IMR-90 (cell line): Measurements from ENCODE around the gene CES2. TPM values are rescaled to one million over a fixed set of nuclear protein-coding genes. Genes with fewer than 3 reads are reported as not detected.

ENCODE experiments used
- ATAC-seq: fragments of 200-7000 bp; cut with Tn5 transposase; 2 replicates; pipeline ENCODE4 v1.9.1; 2020; ENCODE audit warnings: low read depth, mild to moderate bottlenecking, moderate library complexity
- BruUV-seq: library from RNA; stranded (reverse); fragments of 400-500 nt; replicated peaks from 2 replicates; lab custom pipeline; 2021; lab: Mats Ljungman, UMichigan
- CTCF ChIA-PET: fragments of 300-600 bp; formaldehyde crosslinking; extraction: SDS; loops from one replicate; lab custom pipeline; 2021; ENCODE audit warnings: antibody characterized with exemption; lab: Yijun Ruan, JAX
- POLR2A ChIA-PET: fragments of 300-600 bp; sonication (Branson Sonifier 250); formaldehyde crosslinking; loops from one replicate; lab custom pipeline; 2022; ENCODE audit warnings: antibody characterized with exemption; ENCODE audit not compliant: unreplicated experiment; lab: Charles Lee
- DNase-seq: peaks from one replicate; pipeline ENCODE4 v3.0.0; 2013
- H2AFZ ChIP-seq: replicated peaks from 2 replicates; pipeline ENCODE3; 2013; ENCODE audit warnings: low read length, mild to moderate bottlenecking; ENCODE audit not compliant: poor library complexity
- H2AK5ac ChIP-seq: 2 replicates; pipeline ENCODE4 v1.6.1; 2013; ENCODE audit warnings: low read depth, low read length, inconsistent platforms
- H2AK9ac ChIP-seq: replicated peaks from 2 replicates; pipeline ENCODE3; 2013; ENCODE audit warnings: mild to moderate bottlenecking, low read depth, low read length, moderate library complexity; ENCODE audit not compliant: poor library complexity
- H2BK120ac ChIP-seq: 2 replicates; pipeline ENCODE4 v1.6.1; 2013; ENCODE audit warnings: low read depth, low read length, inconsistent platforms
- H2BK15ac ChIP-seq: 3 replicates; pipeline ENCODE4 v1.6.1; 2013; ENCODE audit warnings: low read depth, low read length, inconsistent platforms
- H2BK20ac ChIP-seq: 2 replicates; pipeline ENCODE4 v1.6.1; 2013; ENCODE audit warnings: low read depth, mild to moderate bottlenecking, inconsistent platforms, low read length, moderate library complexity
- H2BK5ac ChIP-seq: 2 replicates; pipeline ENCODE4 v1.6.1; 2013; ENCODE audit warnings: mild to moderate bottlenecking, low read depth, low read length, inconsistent platforms; ENCODE audit not compliant: poor library complexity, severe bottlenecking
- H3K14ac ChIP-seq: replicated peaks from 2 replicates; pipeline ENCODE4 v1.6.1; 2013; ENCODE audit warnings: low read depth, low read length, inconsistent platforms
- H3K18ac ChIP-seq: 2 replicates; pipeline ENCODE4 v1.6.1; 2013; ENCODE audit warnings: low read depth, low read length, control low read depth
- H3K23ac ChIP-seq: 2 replicates; pipeline ENCODE4 v1.6.1; 2013; ENCODE audit warnings: low read depth, low read length, inconsistent platforms
- H3K27ac ChIP-seq: 2 replicates; pipeline ENCODE4 v1.5.1; 2013; ENCODE audit warnings: mild to moderate bottlenecking, control low read depth, low read length; ENCODE audit not compliant: insufficient read depth
- H3K27me3 ChIP-seq: 2 replicates; pipeline ENCODE4 v1.6.1; 2013; ENCODE audit warnings: low read length; ENCODE audit not compliant: control insufficient read depth, insufficient read depth
- H3K36me3 ChIP-seq: 2 replicates; pipeline ENCODE4 v1.6.1; 2013; ENCODE audit warnings: low read length, mixed read lengths; ENCODE audit not compliant: control insufficient read depth, insufficient read depth
- H3K4ac ChIP-seq: 2 replicates; pipeline ENCODE4 v1.6.1; 2013; ENCODE audit warnings: low read depth, low read length, inconsistent platforms
- H3K4me1 ChIP-seq: 2 replicates; pipeline ENCODE4 v1.6.1; 2013; ENCODE audit warnings: low read length, mixed read lengths; ENCODE audit not compliant: control insufficient read depth, insufficient read depth
- H3K4me2 ChIP-seq: 2 replicates; pipeline ENCODE4 v1.6.1; 2013; ENCODE audit warnings: low read depth, mild to moderate bottlenecking, control low read depth, low read length, moderate library complexity
- H3K4me3 ChIP-seq: 2 replicates; pipeline ENCODE4 v1.5.1; 2013; ENCODE audit warnings: low read depth, mild to moderate bottlenecking, control low read depth, low read length, moderate library complexity; ENCODE audit not compliant: insufficient read depth
- H3K56ac ChIP-seq: 2 replicates; pipeline ENCODE4 v1.6.1; 2013; ENCODE audit warnings: low read length, inconsistent platforms; ENCODE audit not compliant: insufficient read depth; ENCODE audit errors: extremely low read depth
- H3K79me1 ChIP-seq, 2 experiments: 2 replicates each; pipeline ENCODE4 v1.6.1; 2013; ENCODE audit warnings: low read length in 2 of 2, inconsistent platforms in 1 of 2, low read depth in 1 of 2
- H3K9ac ChIP-seq: 2 replicates; pipeline ENCODE4 v1.6.1; 2013; ENCODE audit warnings: low read depth, low read length, control low read depth
- H3K9me1 ChIP-seq: 2 replicates; pipeline ENCODE4 v1.6.1; 2013; ENCODE audit warnings: low read length, inconsistent platforms; ENCODE audit not compliant: insufficient read depth
- H3K9me3 ChIP-seq: 2 replicates; pipeline ENCODE4 v1.6.1; 2013; ENCODE audit warnings: low read length; ENCODE audit not compliant: control insufficient read depth, insufficient read depth
- H4K20me1 ChIP-seq: 2 replicates; pipeline ENCODE4 v1.6.1; 2013; ENCODE audit warnings: low read length, inconsistent platforms; ENCODE audit not compliant: insufficient read depth
- H4K5ac ChIP-seq: 2 replicates; pipeline ENCODE4 v1.6.1; 2013; ENCODE audit warnings: mild to moderate bottlenecking, low read depth, low read length, control low read depth
- H4K8ac ChIP-seq, 2 experiments: 2 replicates each; pipeline ENCODE4 v1.6.1; 2013; ENCODE audit warnings: low read depth in 2 of 2, low read length in 2 of 2, control low read depth in 1 of 2, inconsistent platforms in 1 of 2
- H4K91ac ChIP-seq: 2 replicates; pipeline ENCODE4 v1.6.1; 2013; ENCODE audit warnings: low read depth, low read length, inconsistent platforms; ENCODE audit not compliant: insufficient read depth
- NFE2L2 ChIP-seq: fragments of 150-350 bp; IDR thresholded peaks from 2 replicates; pipeline ENCODE4 v1.6.1; 2016; ENCODE audit warnings: low read depth, mild to moderate bottlenecking, low read length
- RAD21 ChIP-seq: IDR thresholded peaks from 2 replicates; pipeline ENCODE4 v1.6.1; 2012; ENCODE audit warnings: low read length, improper control_type of control experiment
- RCOR1 ChIP-seq: IDR thresholded peaks from 2 replicates; pipeline ENCODE4 v1.6.1; 2012; ENCODE audit warnings: mild to moderate bottlenecking, low read length, improper control_type of control experiment; ENCODE audit not compliant: insufficient replicate concordance
- SMC3 ChIP-seq: fragments of 150-350 bp; IDR thresholded peaks from 2 replicates; pipeline ENCODE4 v1.6.1; 2016; ENCODE audit warnings: low read depth, mild to moderate bottlenecking, antibody characterized with exemption, low read length, moderate library complexity
- USF2 ChIP-seq: fragments of 150-350 bp; IDR thresholded peaks from 2 replicates; pipeline ENCODE4 v1.6.1; 2017; ENCODE audit warnings: mild to moderate bottlenecking, antibody characterized with exemption, low read length, low read depth
- WGBS, 2 experiments: methylation state at CpG; one replicate each; pipeline versions ENCODE4 v1.1.5 to v1.1.7; 2013; ENCODE audit warnings: missing lambda C conversion rate in 2 of 2; ENCODE audit not compliant: insufficient read length in 1 of 2; ENCODE audit errors: extremely low coverage in 2 of 2; 5-methylcytosine and 5-hydroxymethylcytosine counted together
- dilution Hi-C: fragments of 300-500 bp; cut with HindIII; formaldehyde crosslinking; loops from one replicate; pipeline ENCODE4 v1.14.3; 2018; ENCODE audit warnings: low sequenced_read_pairs; ENCODE audit not compliant: unreplicated experiment
- in situ Hi-C: fragments of 300-500 bp; cut with MboI; formaldehyde crosslinking; loops from 3 replicates; pipeline ENCODE4 v1.14.3; 2019; ENCODE audit warnings: low sequenced_read_pairs, inconsistent platforms, mixed read lengths
- intact Hi-C: fragments of 100-400 bp; cut with micrococcal nuclease; formaldehyde crosslinking; loops from 2 replicates; pipeline ENCODE4 v1.10.0; 2022
- polyA plus RNA-seq, 3 experiments: library from polyadenylated mRNA; depleted of rRNA; stranded (reverse); fragments of >200 nt; gene quantifications; 2 replicates each; pipeline ENCODE4 v1.2.3, GENCODE V29; 2012; ENCODE audit warnings: low replicate concordance in 1 of 3
- total RNA-seq: library from RNA; depleted of rRNA; stranded (reverse); fragments of >200 nt; gene quantifications from 2 replicates; pipeline ENCODE4 v1.2.3, GENCODE V29; 2012

The CES2 gene
- total and polyA plus RNA-seq, 2 of the 4 experiments (the other 2 are of a cell fraction): 15.1 to 23.2 TPM

- POLR2A ChIA-PET: no interaction called here
Observed at GRCh38 chr16:66914541-66914940, 20.8 kb upstream of the CES2 start.

More at GRCh38 chr16:66914541-66914940, 20.8 kb upstream of the CES2 start:
- Histone ChIP-seq H3K27ac (no peak overlapping the region), H3K79me1 (no peaks in the 10 kb centered on the region), H4K91ac (no peak overlapping the region), H2AK9ac (peak overlapping the region; percentile 50), H2BK15ac (no peak overlapping the region), H2AK5ac (no peak overlapping the region), H4K5ac (no peak overlapping the region), H3K9me1 (no peaks in the 10 kb centered on the region), H3K27me3 (peaks cover 39% of the 10 kb centered on the region), H3K4me2 (no peak overlapping the region), H3K4ac (no peak overlapping the region), H3K4me3 (no peak overlapping the region), H2BK5ac (no peak overlapping the region), H4K8ac (no peak overlapping the region), H3K56ac (no peak overlapping the region), H3K9ac (no peak overlapping the region), H3K36me3 (no peaks in the 10 kb centered on the region), H3K18ac (no peak overlapping the region), H3K23ac (no peak overlapping the region), H3K14ac (no peak overlapping the region), H3K4me1 (no peaks in the 10 kb centered on the region), H4K20me1 (no peaks in the 10 kb centered on the region), H3K9me3 (no peaks in the 10 kb centered on the region), H2BK20ac (no peak overlapping the region), H2AFZ (no peak overlapping the region), H2BK120ac (no peak overlapping the region)
- no TSS peak for BruUV-seq
- ATAC-seq (no peak), DNase-seq (no peak)
- TF ChIP-seq NFE2L2 (no peak), RCOR1 (no peak), SMC3 (no peak), RAD21 (no peak), USF2 (no peak)
- dilution Hi-C loops: no loop called here
- intact Hi-C loops: no loop called here
- no CpG with 5 or more reads among the region's 7 CpGs for WGBS, 2 experiments
- CTCF ChIA-PET: no interaction called here
- in situ Hi-C loops: no loop called here
